Aorta (tissue), 5 donors: ENCODE results near the gene PPP1R3G. TPM values are rescaled to one million over a fixed set of nuclear protein-coding genes. Genes with fewer than 3 reads are reported as not detected.

Experiments used
- ATAC-seq: fragments of 200-7000 bp; cut with Tn5 transposase; one replicate; pipeline ENCODE4 v1.9.1; 2022; ENCODE audit warnings: moderate library complexity; ENCODE audit not compliant: low FRiP score
- DNase-seq, 2 donors: peaks; one replicate each; pipeline ENCODE4 v3.0.0-alpha.2; 2020
- H3K27ac ChIP-seq, 2 donors: one replicate each; pipeline ENCODE4 v1.5.1; 2013; ENCODE audit warnings: low read length in 2 of 2, mild to moderate bottlenecking in 2 of 2, moderate library complexity in 2 of 2, control low read depth in 1 of 2, inconsistent platforms in 1 of 2, low read depth in 1 of 2
- H3K27me3 ChIP-seq, 2 donors: one replicate each; pipeline ENCODE4 v1.6.1; 2013; ENCODE audit warnings: control low read depth in 1 of 2, low read length in 1 of 2, mild to moderate bottlenecking in 1 of 2, moderate library complexity in 1 of 2; ENCODE audit not compliant: insufficient read depth in 2 of 2, control insufficient read depth in 1 of 2
- H3K36me3 ChIP-seq, 2 donors: one replicate each; pipeline ENCODE4 v1.6.1; 2013; ENCODE audit warnings: control low read depth in 1 of 2, low read length in 1 of 2, mild to moderate bottlenecking in 1 of 2; ENCODE audit not compliant: insufficient read depth in 2 of 2, control insufficient read depth in 1 of 2
- H3K4me1 ChIP-seq, 2 donors: one replicate each; pipeline ENCODE4 v1.6.1; 2013; ENCODE audit warnings: low read length in 2 of 2, control low read depth in 1 of 2, mild to moderate bottlenecking in 1 of 2, moderate library complexity in 1 of 2; ENCODE audit not compliant: insufficient read depth in 2 of 2, control insufficient read depth in 1 of 2
- H3K4me3 ChIP-seq, 2 donors: one replicate each; pipeline ENCODE4 v1.5.1; 2013; ENCODE audit warnings: low read length in 2 of 2, control low read depth in 1 of 2, mild to moderate bottlenecking in 1 of 2
- H3K9me3 ChIP-seq: one replicate; pipeline ENCODE4 v1.6.1; 2013; ENCODE audit warnings: mild to moderate bottlenecking, low read length; ENCODE audit not compliant: control insufficient read depth
- WGBS, 2 donors: extraction: QIAGEN DNeasy Blood & Tissue Kit; methylation state at CpG; one replicate each; pipeline ENCODE4 v1.1.7; 2013; 5-methylcytosine and 5-hydroxymethylcytosine counted together
- intact Hi-C, 2 donors: fragments of 100-400 bp; cut with DNase I; formaldehyde crosslinking; loops; one replicate each; pipeline versions ENCODE4 v1.14.2 to v1.15.0; 2022
- long read RNA-seq, 2 donors: library from polyadenylated mRNA; unstranded; transcript quantifications; one replicate each; pipeline ENCODE4 v2.0.0, GENCODE V29; 2020 to 2021
- polyA plus RNA-seq, 2 donors: library from polyadenylated mRNA; stranded (reverse); fragments of 200-250 nt; gene quantifications; one replicate each; pipeline ENCODE4 v1.2.3, GENCODE V29; 2013
- total RNA-seq, 2 donors: library from RNA; stranded (reverse); fragmentation: NEBNext Ultra II Directional; extraction: Animal tissue kit (Norgen Biotek cat#: 25700); gene quantifications; one replicate each; pipeline ENCODE4 v1.2.1, GENCODE V29; 2021
- donor health status: healthy with polysubstance abuse.
- donor health status: Bipolar disorder and iron deficiency.
- donor health status: DM: no; HTN: no; CAD: no.
- donor health status: DM: no; HTN: no; CAD: no.
- donor health status: DM: yes; HTN: yes; CAD: no.

Gene PPP1R3G
- 1 to 10 TPM; 1.7 to 5.3 TPM for total RNA-seq
- polyA plus RNA-seq, result under 1 TPM; 0.41 to 0.63 TPM
- long read RNA-seq, donor 1, full-length matches to known transcripts, result 17 of 17 reads
- long read RNA-seq, donor 1, partial matches to known transcripts, result 0 of 17 reads
- long read RNA-seq, donor 1, other reads (novel, unspliced or antisense), result 0 of 17 reads
- long read RNA-seq, donor 2, full-length matches to known transcripts, result 17 of 17 reads
- long read RNA-seq, donor 2, partial matches to known transcripts, result 0 of 17 reads
- long read RNA-seq, donor 2, other reads (novel, unspliced or antisense), result 0 of 17 reads

- 0 to 1% methylated on average over 77 to 83 of the region's 83 CpGs for WGBS, 2 donors
- intact Hi-C loops, result loop anchor here in 1 of 2 donors (10.0 kb wide), 1 partner anchor 80 kb away; the partner anchor contains the start of gene RPP40
- peak within 1 kb of the TSS; percentile 53 to 67 for H3K4me3 ChIP-seq
- DNase-seq, result peak; percentile 79 to 88
- peak within 1 kb of the TSS in 1 of 2 donors; percentile 21 for H3K27ac ChIP-seq
- peak; percentile 76 for ATAC-seq
- no peaks in the 10 kb centered on the region for H3K4me1 ChIP-seq
- H3K27me3 ChIP-seq, result no peaks in the 10 kb centered on the region
- H3K36me3 ChIP-seq, result no peaks in the 10 kb centered on the region
- H3K9me3 ChIP-seq, result no peaks in the 10 kb centered on the region
Measured at GRCh38 chr6:5084781-5085647, at the start of gene PPP1R3G. Gene PPP1R3G, plus strand, starts transcription at chr6:5085341. Its CDS starts 145 bp downstream, at chr6:5085486.

GRCh38 chr6:5036269-5036668 is 48.9 kb upstream of the PPP1R3G start:
- no peak overlapping the region for H3K27ac ChIP-seq
- intact Hi-C loops, result no loop called here
- no peaks in the 10 kb centered on the region for H3K27me3 ChIP-seq
- ATAC-seq (no peak), DNase-seq (no peak)
- H3K4me1 ChIP-seq, result no peaks in the 10 kb centered on the region
- H3K9me3 ChIP-seq, result no peaks in the 10 kb centered on the region
- no peaks in the 10 kb centered on the region for H3K36me3 ChIP-seq
- H3K4me3 ChIP-seq, result no peak overlapping the region
- WGBS, 2 donors, result 83 to 87% methylated on average over 8 of the region's 8 CpGs

DNA sequence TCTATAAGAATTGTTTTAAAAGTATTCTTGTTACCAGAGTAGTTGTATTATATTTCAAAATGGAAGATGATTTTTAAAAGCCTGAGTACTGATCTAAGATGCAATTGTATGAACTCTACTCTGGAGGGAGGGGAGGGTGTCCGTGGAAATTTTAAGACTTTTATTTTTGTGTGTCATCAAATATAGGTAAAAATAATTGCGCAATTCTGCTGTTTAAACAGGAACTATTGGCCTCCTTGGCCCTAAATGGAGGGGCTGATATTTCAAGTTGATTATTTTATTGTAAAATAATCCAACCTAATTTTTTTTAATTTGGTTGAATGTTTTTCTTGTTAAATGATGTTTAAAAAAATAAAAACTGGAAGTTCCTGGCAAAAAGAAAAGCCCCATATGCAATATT is 43.2 kb upstream of the PPP1R3G start:
- intact Hi-C loops, result no loop called here
- Histone ChIP-seq H3K4me3 (no peak overlapping the region), H3K36me3 (no peaks in the 10 kb centered on the region), H3K4me1 (no peaks in the 10 kb centered on the region), H3K27ac (no peak overlapping the region), H3K27me3 (no peaks in the 10 kb centered on the region), H3K9me3 (peaks cover 1% of the 10 kb centered on the region)
- ATAC-seq, result no peak
- 38 to 73% methylated on average over 2 of the region's 2 CpGs for WGBS, 2 donors
- no peak for DNase-seq

GRCh38 chr6:5042436-5042835 is 42.7 kb upstream of the PPP1R3G start:
- no peaks in the 10 kb centered on the region for H3K36me3 ChIP-seq
- WGBS, 2 donors, result 85 to 91% methylated on average over 3 of the region's 3 CpGs
- no peak for ATAC-seq

DNA sequence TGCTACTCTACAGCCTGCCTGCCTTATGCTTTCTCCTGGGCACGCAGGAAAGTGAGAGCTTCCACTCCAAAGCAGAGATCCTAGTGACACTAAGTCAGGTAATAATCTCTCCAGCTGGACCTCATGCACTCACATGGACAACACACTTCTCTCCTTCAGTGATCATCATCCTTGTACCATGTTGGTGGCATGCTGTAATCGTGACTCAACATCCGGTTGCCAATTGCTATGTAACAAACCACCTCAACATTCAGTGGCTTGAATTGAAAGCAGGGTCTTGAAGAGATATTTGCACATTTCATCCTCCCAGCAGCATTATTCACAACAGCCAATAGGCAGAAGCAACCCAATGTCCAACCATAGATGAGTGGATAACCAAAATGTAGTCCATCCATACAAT is 40.3 kb upstream of the PPP1R3G start:
- ATAC-seq, result no peak
- DNase-seq, result no peak
- WGBS, 2 donors, result 82 to 93% methylated on average over 3 of the region's 3 CpGs

More at GRCh38 chr6:5042436-5042835, 42.7 kb upstream of the PPP1R3G start:
- Histone ChIP-seq H3K4me1 (no peaks in the 10 kb centered on the region), H3K27me3 (no peaks in the 10 kb centered on the region), H3K4me3 (no peak overlapping the region), H3K9me3 (peaks cover 1% of the 10 kb centered on the region), H3K27ac (no peak overlapping the region)
- intact Hi-C loops, result no loop called here
- no peak for DNase-seq

DNA sequence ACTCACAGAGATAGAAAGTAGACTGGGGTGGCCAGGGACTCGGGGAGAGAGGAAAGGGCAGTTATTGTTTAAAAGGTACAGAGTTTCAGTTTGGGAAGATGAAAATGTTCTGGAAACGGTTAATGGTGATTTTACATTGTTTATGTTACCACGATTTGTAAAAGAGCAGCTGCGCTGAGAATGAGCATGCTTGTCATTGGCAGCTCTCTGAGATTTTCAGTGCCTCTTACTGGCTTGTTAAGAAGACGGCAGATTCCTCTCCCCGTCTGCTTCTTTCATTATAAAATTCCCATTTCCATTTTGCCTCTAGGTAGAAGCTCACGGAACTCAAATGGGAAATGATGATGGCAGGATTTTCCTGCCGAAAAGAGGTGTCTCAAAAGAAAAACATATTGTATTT is 39.7 kb upstream of the PPP1R3G start:
- H3K27me3 ChIP-seq, result no peaks in the 10 kb centered on the region
- 65 to 72% methylated on average over 8 of the region's 8 CpGs for WGBS, 2 donors

More for the DNA sequence above, 40.3 kb upstream of the PPP1R3G start:
- peaks cover 6% of the 10 kb centered on the region for H3K9me3 ChIP-seq
- H3K27me3 ChIP-seq, result no peaks in the 10 kb centered on the region
- no peak overlapping the region for H3K4me3 ChIP-seq
- H3K36me3 ChIP-seq, result no peaks in the 10 kb centered on the region
- intact Hi-C loops, result no loop called here
- H3K27ac ChIP-seq, result no peak overlapping the region
- no peaks in the 10 kb centered on the region for H3K4me1 ChIP-seq

GRCh38 chr6:5046430-5046829 is 38.7 kb upstream of the PPP1R3G start:
- intact Hi-C loops, result no loop called here
- WGBS, 2 donors, result 98% methylated on average over 9 of the region's 9 CpGs
- H3K27me3 ChIP-seq, result no peaks in the 10 kb centered on the region
- ATAC-seq (no peak), DNase-seq (no peak)
- no peaks in the 10 kb centered on the region for H3K36me3 ChIP-seq
- H3K4me1 ChIP-seq, result no peaks in the 10 kb centered on the region
- no peak overlapping the region for H3K4me3 ChIP-seq
- H3K9me3 ChIP-seq, result peaks cover 8% of the 10 kb centered on the region
- H3K27ac ChIP-seq, result no peak overlapping the region

More for the DNA sequence above, 39.7 kb upstream of the PPP1R3G start:
- Histone ChIP-seq H3K27ac (no peak overlapping the region), H3K36me3 (no peaks in the 10 kb centered on the region), H3K4me3 (no peak overlapping the region), H3K9me3 (peaks cover 8% of the 10 kb centered on the region), H3K4me1 (no peaks in the 10 kb centered on the region)
- no peak for ATAC-seq
- no peak for DNase-seq
- intact Hi-C loops, result no loop called here

GRCh38 chr6:5050009-5050408 is 35.1 kb upstream of the PPP1R3G start:
- intact Hi-C loops, result no loop called here
- Histone ChIP-seq H3K27me3 (no peaks in the 10 kb centered on the region), H3K27ac (no peak overlapping the region), H3K4me1 (no peaks in the 10 kb centered on the region), H3K4me3 (no peak overlapping the region), H3K36me3 (no peaks in the 10 kb centered on the region), H3K9me3 (peaks cover 11% of the 10 kb centered on the region)
- ATAC-seq (no peak), DNase-seq (no peak)
- WGBS, 2 donors, result 93 to 96% methylated on average over 2 of the region's 2 CpGs
